ENCODE results near the gene CFAP70. TPM values are rescaled to one million over a fixed set of nuclear protein-coding genes. Genes with fewer than 3 reads are reported as not detected.
"Not testable (repeated sequence)": the region's sequence is repeated elsewhere in the genome, so short reads cannot be mapped to it uniquely, and the experiment has no call there.

CFAP70 gene
- total RNA-seq, 1 donor: 0.43 TPM

DNA sequence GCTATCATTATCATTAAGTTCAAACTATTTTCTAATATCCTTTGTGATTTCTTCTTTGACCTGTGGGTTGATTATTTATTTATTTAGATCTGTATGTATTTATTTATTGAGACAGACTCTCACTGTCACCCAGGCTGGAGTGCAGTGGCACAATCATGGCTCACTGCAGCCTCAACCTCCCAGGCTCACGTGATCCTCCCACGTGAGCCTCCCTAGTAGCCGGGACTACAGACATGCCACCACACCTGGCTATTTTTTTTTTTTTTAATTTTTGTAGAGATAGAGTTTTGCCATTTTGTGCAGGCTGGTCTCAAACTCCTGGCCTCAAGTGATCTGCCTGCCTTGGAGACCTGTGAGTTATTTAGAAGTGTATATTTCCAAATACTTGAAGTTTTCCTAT, 77.6 kb downstream of the CFAP70 start:
- no peak overlapping the region for H3K4me3 ChIP-seq (ENCODE audit: low read depth, low read length)
- TF ChIP-seq, protein P1, sequence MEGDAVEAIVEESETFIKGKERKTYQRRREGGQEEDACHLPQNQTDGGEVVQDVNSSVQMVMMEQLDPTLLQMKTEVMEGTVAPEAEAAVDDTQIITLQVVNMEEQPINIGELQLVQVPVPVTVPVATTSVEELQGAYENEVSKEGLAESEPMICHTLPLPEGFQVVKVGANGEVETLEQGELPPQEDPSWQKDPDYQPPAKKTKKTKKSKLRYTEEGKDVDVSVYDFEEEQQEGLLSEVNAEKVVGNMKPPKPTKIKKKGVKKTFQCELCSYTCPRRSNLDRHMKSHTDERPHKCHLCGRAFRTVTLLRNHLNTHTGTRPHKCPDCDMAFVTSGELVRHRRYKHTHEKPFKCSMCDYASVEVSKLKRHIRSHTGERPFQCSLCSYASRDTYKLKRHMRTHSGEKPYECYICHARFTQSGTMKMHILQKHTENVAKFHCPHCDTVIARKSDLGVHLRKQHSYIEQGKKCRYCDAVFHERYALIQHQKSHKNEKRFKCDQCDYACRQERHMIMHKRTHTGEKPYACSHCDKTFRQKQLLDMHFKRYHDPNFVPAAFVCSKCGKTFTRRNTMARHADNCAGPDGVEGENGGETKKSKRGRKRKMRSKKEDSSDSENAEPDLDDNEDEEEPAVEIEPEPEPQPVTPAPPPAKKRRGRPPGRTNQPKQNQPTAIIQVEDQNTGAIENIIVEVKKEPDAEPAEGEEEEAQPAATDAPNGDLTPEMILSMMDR (IDR thresholded peaks at IDR 0.05; ENCODE audit: insufficient read depth, low read depth, low read length): no peak
- no peak for DNase-seq (ENCODE audit: low read depth)

DNA sequence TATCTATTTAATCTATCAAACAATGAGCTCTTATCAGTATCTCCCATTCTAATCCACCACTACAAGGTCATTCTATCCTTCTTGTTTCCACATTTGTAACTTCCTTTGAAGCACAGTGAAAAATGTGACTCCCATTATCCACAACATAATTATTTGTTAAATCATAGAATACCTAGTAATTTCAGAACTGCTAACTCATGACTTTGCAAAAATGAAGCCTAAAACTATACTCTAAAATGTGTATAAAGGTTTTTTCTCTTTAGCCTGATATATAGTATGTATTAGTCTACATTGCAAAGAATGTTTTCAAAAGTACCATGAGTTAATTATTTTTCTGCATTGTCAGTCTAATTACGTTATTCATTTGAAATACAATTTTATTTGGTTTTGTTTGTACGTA, 94.2 kb downstream of the CFAP70 start:
- TF ChIP-seq, protein P1 (IDR thresholded peaks at IDR 0.05; ENCODE audit: insufficient read depth, low read depth, low read length): no peak
- DNase-seq (ENCODE audit: low read depth): no peak
- no peak overlapping the region for H3K4me3 ChIP-seq (ENCODE audit: low read depth, low read length)

DNA sequence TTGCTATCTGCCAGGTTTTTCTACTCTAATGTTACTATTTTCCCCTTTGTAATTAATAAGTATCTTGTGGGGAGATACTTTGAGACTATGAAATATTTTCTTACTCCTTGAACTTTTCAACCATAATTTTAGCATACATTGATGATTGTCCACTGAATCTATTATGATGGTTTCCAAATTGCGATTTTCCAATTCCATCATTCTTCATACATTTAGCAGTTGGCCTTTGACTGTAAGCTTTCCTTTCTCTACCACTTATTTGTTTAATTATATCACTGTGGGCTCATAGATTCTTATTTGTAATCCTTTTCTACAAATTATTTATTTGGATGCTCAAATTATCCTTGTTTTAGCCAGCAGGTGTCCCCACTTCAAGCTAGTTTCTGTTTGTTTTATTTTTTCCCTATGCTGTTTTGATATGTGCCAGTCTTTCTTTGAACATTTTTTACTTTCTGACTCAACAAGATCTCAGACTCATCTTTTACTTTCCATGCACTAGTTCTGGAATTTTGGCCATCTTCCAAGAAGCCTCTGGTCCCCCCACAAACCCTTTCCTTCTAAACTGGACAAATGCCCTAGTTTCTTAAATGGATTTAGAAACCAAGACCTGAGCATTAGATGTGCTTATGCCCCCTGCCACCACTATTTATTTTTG, 94.8 kb downstream of the CFAP70 start:
- TF ChIP-seq, protein P1 (IDR thresholded peaks at IDR 0.05; ENCODE audit: insufficient read depth, low read depth, low read length): peak; percentile 56
- peak; percentile 32 for DNase-seq (ENCODE audit: low read depth)

DNA sequence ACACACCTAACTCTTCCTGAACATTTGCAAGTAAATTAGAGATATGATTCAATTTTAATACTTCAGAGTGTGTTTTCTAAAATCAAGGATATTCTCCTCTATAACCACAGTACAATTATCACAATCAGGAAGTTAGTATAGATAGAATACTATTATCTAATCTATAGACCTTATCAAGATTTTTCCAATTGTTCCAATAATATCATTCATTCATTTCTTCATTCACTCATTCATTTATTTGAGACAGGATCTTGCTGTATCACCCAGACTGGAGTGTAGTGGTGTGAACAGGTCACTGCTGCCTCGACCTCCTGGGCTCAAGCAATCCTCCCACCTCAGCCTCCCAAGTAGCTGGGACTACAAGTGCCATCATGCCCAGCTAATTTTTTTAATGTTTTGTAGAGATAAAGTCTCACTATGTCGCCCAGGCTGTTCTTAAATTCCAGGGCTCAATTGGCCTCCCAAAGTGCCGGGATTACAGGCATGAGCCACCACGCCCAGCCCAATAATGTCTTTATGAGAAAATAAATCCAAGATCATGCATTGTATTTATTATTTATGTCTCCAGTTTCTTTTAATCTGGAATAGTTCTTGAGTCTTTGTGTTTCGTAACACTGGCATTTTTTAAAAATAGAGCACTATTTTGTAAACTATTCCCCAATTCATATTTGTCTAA, 95.6 kb downstream of the CFAP70 start:
- DNase-seq (ENCODE audit: low read depth): no peak
- no peak overlapping the region for H3K4me3 ChIP-seq (ENCODE audit: low read depth, low read length)
- TF ChIP-seq, protein P1 (IDR thresholded peaks at IDR 0.05; ENCODE audit: insufficient read depth, low read depth, low read length): no peak

More for the DNA sequence above, 94.8 kb downstream of the CFAP70 start:
- H3K4me3 ChIP-seq (ENCODE audit: low read depth, low read length): no peak overlapping the region

DNA sequence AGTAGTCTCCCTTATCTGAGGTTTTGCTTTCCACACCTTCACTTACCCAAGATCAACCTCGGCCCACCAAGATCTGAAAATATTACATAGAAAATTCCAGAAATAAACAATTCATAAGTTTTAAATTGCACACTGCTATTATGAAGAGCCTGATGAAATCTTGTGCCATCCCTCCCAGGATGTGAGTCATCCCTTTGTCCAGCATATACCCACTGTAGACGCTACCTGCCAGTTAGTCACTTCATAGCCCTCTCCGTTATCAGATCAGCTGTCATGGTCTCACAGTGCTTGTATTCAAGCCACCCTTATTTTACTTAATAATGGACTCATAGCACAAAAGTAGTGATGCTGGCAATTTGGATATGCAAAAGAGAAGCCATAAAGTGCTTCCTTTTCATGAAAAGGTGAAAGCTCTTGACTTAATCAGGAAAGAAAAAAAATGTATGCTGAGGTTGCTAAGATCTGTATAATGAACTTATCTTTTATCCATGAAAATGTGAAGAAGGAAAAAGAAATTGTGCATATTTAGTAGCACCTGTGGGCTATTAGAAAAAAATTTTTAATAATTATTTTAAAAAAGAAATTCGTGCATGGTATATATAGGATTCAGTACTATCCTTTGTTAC, 96.4 kb downstream of the CFAP70 start:
- DNase-seq (ENCODE audit: low read depth): peak; percentile 77
- H3K4me3 ChIP-seq (ENCODE audit: low read depth, low read length): no peak overlapping the region
- TF ChIP-seq, protein P1 (IDR thresholded peaks at IDR 0.05; ENCODE audit: insufficient read depth, low read depth, low read length): no peak

DNA sequence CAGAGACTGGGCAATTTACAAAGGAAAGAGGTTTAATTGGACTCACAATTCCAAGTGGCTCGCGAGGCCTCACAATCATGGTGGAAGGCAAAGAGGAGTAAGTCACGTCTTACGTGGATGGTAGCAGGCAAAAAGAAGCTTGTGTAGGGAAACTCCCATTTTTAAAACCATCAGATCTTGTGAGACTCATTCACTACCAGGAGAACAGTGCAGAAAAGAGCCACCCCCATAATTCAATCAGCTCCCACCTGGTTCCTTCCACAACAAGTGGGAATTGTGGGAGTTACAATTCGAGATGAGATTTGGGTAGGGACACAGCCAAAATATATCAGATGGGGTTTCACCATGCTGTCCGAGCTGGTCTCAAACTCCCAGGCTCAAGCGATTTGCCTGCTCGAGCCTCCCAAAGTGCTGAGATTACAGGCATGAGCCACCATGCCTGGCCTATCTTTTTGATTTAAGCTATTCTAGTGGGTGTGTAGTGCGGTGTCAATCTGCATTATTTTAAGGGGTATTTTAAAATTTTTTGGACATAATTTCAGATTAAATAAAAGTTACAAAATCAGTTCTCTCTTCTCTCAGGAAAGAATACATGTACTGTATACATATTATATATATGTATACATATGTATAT, 97.2 kb downstream of the CFAP70 start:
- no peak for DNase-seq (ENCODE audit: low read depth)
- no peak overlapping the region for H3K4me3 ChIP-seq (ENCODE audit: low read depth, low read length)
- TF ChIP-seq, protein P1 (IDR thresholded peaks at IDR 0.05; ENCODE audit: insufficient read depth, low read depth, low read length): no peak

DNA sequence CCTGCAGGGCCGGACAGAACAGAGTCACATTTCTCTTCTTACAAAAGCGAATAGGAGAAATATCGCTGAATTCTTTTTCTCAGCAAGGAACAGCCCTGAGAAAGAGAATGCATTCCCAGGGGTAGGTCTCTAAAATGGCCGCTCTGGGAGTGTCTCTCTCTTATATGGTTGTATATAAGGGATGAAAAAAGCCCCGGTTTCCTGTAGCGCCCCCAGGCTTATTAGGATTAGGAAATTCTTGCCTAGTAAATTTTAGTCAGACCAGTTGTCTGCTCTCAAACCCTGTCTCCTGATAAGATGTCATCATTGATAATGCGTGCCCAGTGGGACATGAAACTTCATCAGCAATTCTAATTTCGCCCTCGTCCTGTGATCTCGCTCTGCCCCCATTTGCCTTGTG, 100.1 kb downstream of the CFAP70 start:
- not testable (repeated sequence) for DNase-seq (ENCODE audit: low read depth); H3K4me3 ChIP-seq (ENCODE audit: low read depth, low read length)

Data from fibroblast of villous mesenchyme (primary cell).